GM12864 (cell line): Measurements from ENCODE around the gene MLPH.

Experiments
- DNase-seq: peaks from one replicate; pipeline ENCODE4 v3.0.0-alpha.2; 2011; ENCODE audit warnings: low read depth
- H3K4me3 ChIP-seq: 2 replicates; pipeline ENCODE4 v1.5.1; 2011; ENCODE audit warnings: mild to moderate bottlenecking, low read depth, low read length, control low read depth
- CTCF ChIP-seq: IDR thresholded peaks from 2 replicates; pipeline ENCODE4 v1.5.1; 2011; ENCODE audit warnings: low read depth, mild to moderate bottlenecking, moderate library complexity, low read length, control low read depth, inconsistent platforms; ENCODE audit errors: missing control alignments

MLPH gene

GRCh38 chr2:237490795-237491194 lies 3.7 kb downstream of the MLPH start:
- TF ChIP-seq CTCF: no peak
- no peak overlapping the region for H3K4me3 ChIP-seq
- DNase-seq: no peak

- no peak overlapping the region for H3K4me3 ChIP-seq
- TF ChIP-seq CTCF: no peak
- DNase-seq: no peak
These were observed 4.6 kb downstream of the MLPH start for GRCh38 chr2:237491515-237492118.

- DNase-seq: no peak
- H3K4me3 ChIP-seq: no peak overlapping the region
- no peak for TF ChIP-seq CTCF
These were observed 5.3 kb downstream of the MLPH start for GRCh38 chr2:237492137-237492890.

- no peak overlapping the region for H3K4me3 ChIP-seq
- no peak for DNase-seq
- TF ChIP-seq CTCF: no peak
These were observed 7.0 kb downstream of the MLPH start for GRCh38 chr2:237494066-237494465.

GRCh38 chr2:237495521-237496117 lies 8.6 kb downstream of the MLPH start:
- TF ChIP-seq CTCF: no peak
- no peak for DNase-seq
- H3K4me3 ChIP-seq: no peak overlapping the region

- DNase-seq: no peak
- no peak overlapping the region for H3K4me3 ChIP-seq
- TF ChIP-seq CTCF: no peak
These were observed 9.4 kb downstream of the MLPH start for GRCh38 chr2:237496428-237496827.
